ENCODE results near the gene KRTAP10-7.
"Not testable (repeated sequence)": the region's sequence is repeated elsewhere in the genome, so short reads cannot be mapped to it uniquely, and the experiment has no call there.

- TF ChIP-seq, protein P1, sequence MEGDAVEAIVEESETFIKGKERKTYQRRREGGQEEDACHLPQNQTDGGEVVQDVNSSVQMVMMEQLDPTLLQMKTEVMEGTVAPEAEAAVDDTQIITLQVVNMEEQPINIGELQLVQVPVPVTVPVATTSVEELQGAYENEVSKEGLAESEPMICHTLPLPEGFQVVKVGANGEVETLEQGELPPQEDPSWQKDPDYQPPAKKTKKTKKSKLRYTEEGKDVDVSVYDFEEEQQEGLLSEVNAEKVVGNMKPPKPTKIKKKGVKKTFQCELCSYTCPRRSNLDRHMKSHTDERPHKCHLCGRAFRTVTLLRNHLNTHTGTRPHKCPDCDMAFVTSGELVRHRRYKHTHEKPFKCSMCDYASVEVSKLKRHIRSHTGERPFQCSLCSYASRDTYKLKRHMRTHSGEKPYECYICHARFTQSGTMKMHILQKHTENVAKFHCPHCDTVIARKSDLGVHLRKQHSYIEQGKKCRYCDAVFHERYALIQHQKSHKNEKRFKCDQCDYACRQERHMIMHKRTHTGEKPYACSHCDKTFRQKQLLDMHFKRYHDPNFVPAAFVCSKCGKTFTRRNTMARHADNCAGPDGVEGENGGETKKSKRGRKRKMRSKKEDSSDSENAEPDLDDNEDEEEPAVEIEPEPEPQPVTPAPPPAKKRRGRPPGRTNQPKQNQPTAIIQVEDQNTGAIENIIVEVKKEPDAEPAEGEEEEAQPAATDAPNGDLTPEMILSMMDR (IDR thresholded peaks at IDR 0.05), result not testable (repeated sequence)
- TF ChIP-seq POLR2A, POLR2AphosphoS5 (IDR thresholded peaks at IDR 0.05): not testable (repeated sequence)
Observed at GRCh38 chr21:44590897-44591800, 9.2 kb upstream of the KRTAP10-7 start.
